ENCODE results near the gene ENDOG.
"Not testable (repeated sequence)": the region's sequence is repeated elsewhere in the genome, so short reads cannot be mapped to it uniquely, and the experiment has no call there.

Gene ENDOG

DNA sequence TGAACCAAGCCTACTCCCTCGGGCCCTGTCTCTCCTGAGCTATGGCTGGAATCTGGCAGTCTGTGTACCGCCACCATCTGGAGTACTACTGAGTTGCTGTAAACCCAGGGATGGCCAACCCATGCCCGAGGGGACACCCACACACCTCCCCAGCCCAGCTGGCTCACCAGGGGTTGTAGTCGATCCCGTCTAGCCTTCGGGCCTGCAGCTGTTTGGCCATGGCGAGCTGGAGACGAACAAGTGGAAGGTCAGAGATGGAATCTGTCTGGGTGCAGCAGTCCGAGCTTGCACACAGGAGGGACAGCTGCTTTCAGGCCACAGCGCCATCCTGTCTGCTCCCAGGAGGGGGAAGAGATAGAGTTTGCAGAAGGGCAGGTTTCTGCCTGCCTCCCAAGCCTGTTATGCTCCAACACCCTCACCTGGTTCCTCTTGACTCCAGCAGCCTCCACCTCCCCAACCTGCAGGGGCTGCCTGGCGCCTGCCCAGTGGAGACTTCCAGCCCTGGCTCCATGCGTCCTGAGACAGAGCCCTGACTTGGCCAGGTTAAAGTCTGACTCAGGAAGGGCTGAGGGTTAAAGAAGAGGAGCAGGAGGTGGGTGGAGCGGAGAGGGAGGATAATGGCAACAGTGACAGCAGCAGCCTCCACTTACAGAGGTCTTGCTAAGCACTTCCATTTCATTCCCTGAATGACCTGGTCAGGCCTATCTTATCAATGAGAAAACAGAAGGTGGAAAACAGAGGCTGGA is 27.1 kb downstream of the ENDOG start:
- ATAC-seq (replicated peaks) = no peak

DNA sequence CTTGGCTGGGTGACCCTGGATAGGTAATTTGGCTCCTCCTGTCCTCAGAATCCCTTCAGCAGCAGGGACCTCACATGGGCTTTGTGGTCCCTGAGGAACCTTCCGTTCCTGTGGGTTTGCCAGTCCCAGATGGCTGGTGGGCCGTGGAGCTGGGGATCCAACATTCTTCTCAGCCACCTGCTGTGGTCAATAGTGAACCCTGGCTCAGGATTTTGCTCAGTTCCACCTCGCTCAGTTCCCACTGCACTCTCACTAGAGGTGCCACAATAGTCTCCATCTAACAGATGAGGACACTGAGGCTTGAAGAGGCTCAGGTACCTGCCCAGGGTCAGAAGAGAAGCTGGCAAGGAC is 28.4 kb downstream of the ENDOG start:
- no peak for ATAC-seq (replicated peaks)
- Mint-ChIP-seq H3K27ac (no peak overlapping the region), H3K36me3 (ENCODE audit: insufficient read depth) (peaks cover 12% of the 10 kb centered on the region), H3K27me3 (no peaks in the 10 kb centered on the region), H3K4me3 (no peak overlapping the region), H3K9me3 (peaks cover 2 to 10% of the 10 kb centered on the region in 2 donors), H3K4me1 (ENCODE audit: low read depth in 2 of 2) (no peaks in the 10 kb centered on the region)
- no peak for DNase-seq

More for the DNA sequence above, 27.1 kb downstream of the ENDOG start:
- Mint-ChIP-seq H3K27ac (no peak overlapping the region), H3K4me3 (no peak overlapping the region), H3K9me3 (no peaks in the 10 kb centered on the region), H3K36me3 (ENCODE audit: insufficient read depth) (peaks cover 6% of the 10 kb centered on the region), H3K4me1 (ENCODE audit: low read depth in 2 of 2) (no peaks in the 10 kb centered on the region), H3K27me3 (no peaks in the 10 kb centered on the region)
- no peak for DNase-seq

DNA sequence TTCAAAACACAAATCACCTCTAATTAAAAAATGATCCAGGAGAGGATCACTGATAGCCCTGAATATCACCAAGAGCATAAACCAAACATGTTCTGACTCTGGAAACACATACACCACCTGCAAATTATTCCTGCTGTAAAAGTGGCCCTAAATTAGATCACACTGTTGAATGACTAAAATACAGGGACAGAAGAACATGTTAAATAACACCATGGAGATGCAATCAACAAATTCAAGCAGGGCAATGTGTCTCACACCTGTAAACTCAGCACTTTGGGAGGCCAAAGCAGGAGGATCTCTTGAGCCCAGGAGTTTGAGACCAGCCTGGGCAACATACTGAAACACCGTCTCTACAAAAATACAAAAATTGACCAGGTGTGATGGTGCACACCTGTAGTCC is 29.5 kb downstream of the ENDOG start:
- Mint-ChIP-seq H3K27ac (no peak overlapping the region), H3K4me3 (no peak overlapping the region), H3K27me3 (no peaks in the 10 kb centered on the region), H3K9me3 (peaks cover 2 to 11% of the 10 kb centered on the region in 2 donors), H3K4me1 (ENCODE audit: low read depth in 2 of 2) (no peaks in the 10 kb centered on the region), H3K36me3 (ENCODE audit: insufficient read depth) (peaks cover 8% of the 10 kb centered on the region)
- ATAC-seq (replicated peaks) (no peak), DNase-seq (no peak)

DNA sequence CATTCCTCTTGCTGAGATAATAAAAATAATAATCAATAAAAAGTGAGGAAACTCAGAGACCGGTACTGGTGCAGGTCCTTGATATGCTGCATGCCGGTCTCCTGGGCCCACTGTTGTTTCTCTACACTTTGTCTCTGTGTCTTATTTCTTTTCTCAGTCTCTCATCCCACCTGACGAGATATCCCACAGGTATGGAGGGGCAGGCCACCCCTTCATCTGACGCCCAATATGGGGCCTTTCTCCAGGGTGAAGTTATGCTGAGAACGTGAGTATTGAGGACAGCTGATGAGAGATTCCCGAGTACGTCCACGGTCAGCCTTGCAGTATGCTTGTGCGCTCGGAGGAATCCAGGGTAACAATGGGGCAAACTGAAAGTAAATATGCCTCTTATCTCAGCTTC is 32.7 kb downstream of the ENDOG start:
- H3K27ac Mint-ChIP-seq; H3K4me3 Mint-ChIP-seq; ATAC-seq (replicated peaks); H3K4me1 Mint-ChIP-seq (ENCODE audit: low read depth in 2 of 2); H3K27me3 Mint-ChIP-seq; DNase-seq; H3K36me3 Mint-ChIP-seq (ENCODE audit: insufficient read depth): not testable (repeated sequence)
- H3K9me3 Mint-ChIP-seq = peaks cover 2 to 11% of the 10 kb centered on the region in 2 donors

DNA sequence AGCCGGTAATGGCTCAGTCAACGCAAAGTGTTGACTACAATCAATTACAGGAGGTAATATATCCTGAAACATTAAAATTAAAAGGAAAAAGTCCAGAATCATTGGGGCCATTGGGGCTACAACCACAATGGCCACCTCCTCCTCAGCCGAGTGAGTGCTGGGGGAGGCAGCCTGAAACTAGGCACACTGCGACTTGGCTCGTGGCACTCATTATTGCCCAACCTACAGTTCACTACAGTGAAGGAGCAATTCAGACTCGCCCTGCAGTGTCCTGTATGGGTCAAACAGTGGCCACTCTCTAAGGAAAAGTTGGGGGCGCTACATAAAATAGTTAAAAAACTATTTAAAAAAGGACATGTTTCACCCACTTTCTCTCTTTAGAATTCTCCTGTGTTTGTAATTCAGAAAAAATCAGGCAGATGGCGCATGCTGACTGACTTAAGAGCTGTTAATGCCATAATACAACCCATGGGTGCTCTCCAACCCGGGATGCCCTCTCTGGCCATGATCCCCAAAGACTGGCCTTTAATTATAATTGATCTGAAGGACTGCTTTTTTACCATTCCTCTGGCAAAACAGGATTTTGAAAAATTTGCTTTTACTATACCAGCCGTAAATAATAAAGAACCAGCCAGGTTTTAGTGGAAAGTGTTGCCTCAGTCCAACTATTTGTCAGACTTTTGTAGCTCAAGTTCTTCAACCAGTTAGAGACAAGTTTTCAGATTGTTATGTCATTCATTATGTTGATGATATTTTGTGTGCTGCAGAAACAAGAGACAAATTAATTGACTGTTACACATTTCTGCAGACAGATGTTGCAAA is 33.7 kb downstream of the ENDOG start:
- not testable (repeated sequence) for ATAC-seq (replicated peaks); H3K36me3 Mint-ChIP-seq (ENCODE audit: insufficient read depth); H3K4me1 Mint-ChIP-seq (ENCODE audit: low read depth in 2 of 2); H3K27me3 Mint-ChIP-seq; H3K4me3 Mint-ChIP-seq; H3K27ac Mint-ChIP-seq
- H3K9me3 Mint-ChIP-seq = peaks cover 2 to 11% of the 10 kb centered on the region in 2 donors
- DNase-seq = peak in 1 of 3 experiments; percentile 14

DNA sequence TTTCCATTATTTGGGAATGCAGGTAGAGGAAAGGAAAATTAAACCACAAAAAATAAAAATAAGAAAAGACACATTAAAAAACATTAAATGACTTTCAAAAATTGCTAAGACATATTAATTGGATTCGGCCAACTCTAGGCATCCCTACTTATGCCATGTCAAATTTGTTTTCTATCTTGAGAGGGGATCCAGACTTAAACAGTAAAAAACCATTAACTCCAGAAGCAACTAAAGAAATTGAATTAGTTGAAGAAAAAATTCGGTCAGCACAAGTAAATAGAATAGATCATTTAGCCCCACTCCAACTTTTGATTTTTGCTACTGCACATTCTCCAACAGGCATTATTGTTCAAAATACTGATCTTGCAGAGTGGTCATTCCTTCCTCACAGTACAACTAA is 34.3 kb downstream of the ENDOG start:
- H3K36me3 Mint-ChIP-seq (ENCODE audit: insufficient read depth); H3K27ac Mint-ChIP-seq; H3K4me3 Mint-ChIP-seq; H3K27me3 Mint-ChIP-seq; ATAC-seq (replicated peaks); DNase-seq; H3K4me1 Mint-ChIP-seq (ENCODE audit: low read depth in 2 of 2): not testable (repeated sequence)
- peaks cover 2 to 11% of the 10 kb centered on the region in 2 donors for H3K9me3 Mint-ChIP-seq

DNA sequence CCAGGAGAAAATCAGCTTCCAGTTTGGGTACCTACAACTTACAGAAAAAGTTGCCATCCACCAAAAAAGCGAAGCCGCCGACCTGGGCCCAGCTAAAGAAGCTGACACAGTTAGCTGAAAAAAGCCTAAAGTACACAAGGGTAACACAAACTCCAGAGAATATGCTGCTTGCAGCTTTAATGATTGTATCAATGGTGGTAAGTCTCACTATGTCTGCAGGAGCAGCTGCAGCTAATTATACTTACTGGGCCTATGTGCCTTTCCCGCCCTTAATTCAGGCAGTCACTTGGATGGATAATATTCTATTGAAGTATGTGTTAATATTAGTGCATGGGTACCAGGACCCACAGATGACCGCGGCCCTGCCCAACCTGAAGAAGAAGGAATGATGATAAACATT is 36.2 kb downstream of the ENDOG start:
- H3K36me3 Mint-ChIP-seq (ENCODE audit: insufficient read depth) = peaks cover 15% of the 10 kb centered on the region
- not testable (repeated sequence) for H3K4me1 Mint-ChIP-seq (ENCODE audit: low read depth in 2 of 2); DNase-seq; H3K27ac Mint-ChIP-seq; H3K4me3 Mint-ChIP-seq; H3K27me3 Mint-ChIP-seq; ATAC-seq (replicated peaks)
- H3K9me3 Mint-ChIP-seq = peaks cover 2 to 11% of the 10 kb centered on the region in 2 donors

DNA sequence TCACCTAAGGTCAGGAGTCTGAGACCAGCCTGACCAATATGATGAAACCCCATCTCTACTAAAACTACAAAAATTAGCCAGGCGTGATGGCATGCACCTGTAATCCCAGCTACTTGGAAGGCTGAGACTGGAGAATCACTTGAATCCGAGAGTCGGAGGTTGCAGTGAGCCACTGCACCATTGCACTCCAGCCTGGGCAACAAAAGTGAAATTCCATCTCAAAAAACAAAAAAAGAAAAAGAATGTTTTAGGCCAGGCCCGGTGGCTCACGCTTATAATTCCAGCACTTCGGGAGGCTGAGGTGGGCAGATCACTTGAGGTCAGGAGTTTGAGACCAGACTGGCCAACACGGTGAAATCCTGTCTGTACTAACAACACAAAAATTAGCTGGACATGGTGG is 40.2 kb downstream of the ENDOG start:
- H3K36me3 Mint-ChIP-seq (ENCODE audit: insufficient read depth) = peaks cover 11% of the 10 kb centered on the region
- not testable (repeated sequence) for H3K4me3 Mint-ChIP-seq; H3K27me3 Mint-ChIP-seq; H3K27ac Mint-ChIP-seq; ATAC-seq (replicated peaks); H3K9me3 Mint-ChIP-seq; DNase-seq; H3K4me1 Mint-ChIP-seq (ENCODE audit: low read depth in 2 of 2)

DNA sequence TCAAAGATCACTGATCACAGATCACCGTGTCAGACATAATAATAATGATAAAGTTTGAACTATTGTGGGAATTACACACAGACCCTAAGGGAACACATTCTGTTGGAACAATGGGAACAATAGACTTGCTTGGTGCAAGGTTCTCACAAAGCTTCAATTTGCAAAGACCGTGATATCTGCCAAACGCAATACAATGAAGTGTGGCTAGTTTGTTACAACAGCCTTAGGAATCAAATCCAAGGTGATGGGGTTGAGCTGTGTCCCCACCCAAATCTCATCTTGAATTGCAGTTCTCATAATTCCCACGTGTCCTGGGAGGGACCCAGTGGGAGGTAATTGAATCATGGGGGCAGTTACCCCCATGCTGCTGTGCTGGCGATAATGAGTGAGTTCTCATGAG is 42.6 kb downstream of the ENDOG start:
- no peaks in the 10 kb centered on the region for H3K27me3 Mint-ChIP-seq
- no peak for DNase-seq
- H3K9me3 Mint-ChIP-seq = no peaks in the 10 kb centered on the region
- H3K36me3 Mint-ChIP-seq (ENCODE audit: insufficient read depth) = peaks cover 13% of the 10 kb centered on the region
- H3K4me1 Mint-ChIP-seq (ENCODE audit: low read depth in 2 of 2) = peaks cover 0 to 4% of the 10 kb centered on the region in 2 donors
- no peak for ATAC-seq (replicated peaks)
- H3K4me3 Mint-ChIP-seq = no peak overlapping the region
- no peak overlapping the region for H3K27ac Mint-ChIP-seq

DNA sequence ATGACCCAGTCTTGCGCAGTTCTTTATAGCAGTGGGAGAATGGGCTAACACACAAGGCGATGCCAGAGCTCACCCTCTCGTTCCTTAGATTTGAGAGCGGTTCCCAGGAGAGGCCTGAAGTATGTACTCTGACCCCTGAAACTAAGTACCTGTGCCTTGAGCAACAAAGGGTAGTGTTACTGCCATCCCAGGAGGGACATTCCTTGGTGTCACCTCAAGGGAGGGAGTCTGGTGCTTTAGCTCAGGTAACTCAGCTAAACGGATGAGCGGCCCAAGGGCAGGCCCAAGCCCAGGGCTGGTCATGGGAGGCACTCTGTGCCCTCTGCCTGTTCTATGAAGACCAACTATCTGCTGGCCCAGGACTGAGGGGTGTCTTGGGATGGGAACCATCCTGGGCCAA is 43.2 kb downstream of the ENDOG start:
- H3K4me1 Mint-ChIP-seq (ENCODE audit: low read depth in 2 of 2) = peaks cover 0 to 4% of the 10 kb centered on the region in 2 donors
- no peak overlapping the region for H3K4me3 Mint-ChIP-seq
- H3K27ac Mint-ChIP-seq = no peak overlapping the region
- no peak for DNase-seq
- no peaks in the 10 kb centered on the region for H3K27me3 Mint-ChIP-seq
- H3K36me3 Mint-ChIP-seq (ENCODE audit: insufficient read depth) = peaks cover 13% of the 10 kb centered on the region
- H3K9me3 Mint-ChIP-seq = no peaks in the 10 kb centered on the region
- ATAC-seq (replicated peaks) = no peak

DNA sequence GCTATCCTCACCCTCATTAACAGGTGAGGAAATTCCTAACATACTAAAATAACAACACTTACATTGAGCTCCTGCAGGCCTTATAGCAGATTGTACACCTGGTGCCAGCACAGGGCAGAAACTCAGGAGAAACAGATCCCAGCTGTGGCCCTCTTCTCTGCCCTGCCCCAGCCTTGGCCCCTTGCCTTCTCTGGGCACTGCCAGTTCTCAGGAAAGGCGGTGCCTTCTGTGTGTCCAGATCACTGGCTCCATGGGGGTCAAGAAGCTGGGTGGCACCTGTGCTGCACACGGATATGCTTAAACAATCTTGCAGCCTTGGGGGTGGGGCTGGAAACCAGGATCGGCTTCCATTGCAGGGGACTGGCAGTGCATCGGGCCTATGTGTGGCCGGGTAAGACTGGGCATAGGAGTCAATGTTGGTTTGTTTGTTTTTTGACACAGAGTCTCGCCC is 44.1 kb downstream of the ENDOG start:
- ATAC-seq (replicated peaks) = no peak
- H3K4me3 Mint-ChIP-seq = no peak overlapping the region
- H3K27ac Mint-ChIP-seq = no peak overlapping the region
- peaks cover 13% of the 10 kb centered on the region for H3K36me3 Mint-ChIP-seq (ENCODE audit: insufficient read depth)
- peaks cover 0 to 4% of the 10 kb centered on the region in 2 donors for H3K4me1 Mint-ChIP-seq (ENCODE audit: low read depth in 2 of 2)
- H3K9me3 Mint-ChIP-seq = no peaks in the 10 kb centered on the region
- no peak for DNase-seq
- no peaks in the 10 kb centered on the region for H3K27me3 Mint-ChIP-seq

DNA sequence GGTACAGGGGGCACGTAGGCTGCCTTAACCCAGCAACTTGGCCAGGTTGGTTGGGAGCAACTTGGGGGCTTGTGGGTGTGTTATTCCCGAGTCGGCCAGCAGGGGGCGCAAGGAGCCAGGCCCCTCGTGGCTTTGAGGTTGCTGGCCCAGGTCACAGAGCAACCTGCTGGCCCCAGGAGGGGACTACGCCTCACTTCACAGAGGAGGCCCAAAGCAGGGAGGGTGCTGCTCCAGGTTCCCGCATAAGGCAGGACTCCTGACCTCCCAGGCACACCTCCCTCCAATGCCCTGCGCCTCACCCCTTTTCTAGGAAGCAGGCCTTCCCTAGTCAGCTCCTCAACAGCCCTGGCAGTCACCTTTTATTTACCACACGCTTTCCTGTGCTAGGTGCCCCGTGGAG is 45.3 kb downstream of the ENDOG start:
- H3K27me3 Mint-ChIP-seq = no peaks in the 10 kb centered on the region
- H3K4me1 Mint-ChIP-seq (ENCODE audit: low read depth in 2 of 2) = peaks cover 0 to 4% of the 10 kb centered on the region in 2 donors
- H3K27ac Mint-ChIP-seq = peak overlapping the region in 1 of 2 donors; percentile 71
- H3K4me3 Mint-ChIP-seq = no peak overlapping the region
- ATAC-seq (replicated peaks) (peak; percentile 99), DNase-seq (peak; percentile 84 to 85 (median 84))
- H3K36me3 Mint-ChIP-seq (ENCODE audit: insufficient read depth) = peaks cover 8% of the 10 kb centered on the region
- no peaks in the 10 kb centered on the region for H3K9me3 Mint-ChIP-seq

DNA sequence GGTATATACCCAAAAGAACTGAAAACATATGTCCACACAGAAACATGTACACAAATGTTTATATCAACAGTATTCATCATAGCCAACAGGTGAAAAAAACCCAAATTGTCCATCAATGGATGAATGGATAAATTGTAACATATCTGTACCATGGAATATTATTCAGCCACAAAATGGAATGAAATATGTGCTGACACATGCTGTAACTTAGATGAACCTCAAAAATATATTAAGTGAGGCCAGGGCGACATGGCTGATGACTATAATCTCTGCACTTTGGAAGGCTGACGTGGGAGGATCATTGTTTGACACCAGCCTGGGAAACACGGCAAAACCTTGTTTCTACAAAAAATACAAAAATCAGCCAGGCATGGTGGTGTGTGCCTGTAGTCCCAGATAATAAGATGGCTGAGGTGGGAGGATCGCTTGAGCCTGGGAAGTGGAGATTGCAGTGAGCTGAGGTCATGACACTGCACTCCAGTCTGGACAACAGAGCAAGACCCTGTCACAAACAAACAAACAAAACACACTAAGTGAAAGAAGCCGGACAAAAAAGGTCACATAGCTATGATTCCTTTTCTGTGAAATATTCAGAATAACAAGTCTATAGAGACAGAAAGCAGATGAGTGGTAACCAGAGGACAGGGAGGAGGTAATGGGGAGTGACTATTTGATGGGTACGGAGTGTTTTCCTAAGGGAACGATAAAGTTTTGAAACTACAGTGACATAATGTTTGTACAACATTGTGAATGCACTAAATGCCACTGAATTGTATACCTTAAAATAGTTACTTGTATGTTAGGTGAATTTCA is 52.0 kb downstream of the ENDOG start:
- H3K27ac Mint-ChIP-seq = no peak overlapping the region
- H3K4me1 Mint-ChIP-seq (ENCODE audit: low read depth in 2 of 2) = no peaks in the 10 kb centered on the region
- no peaks in the 10 kb centered on the region for H3K27me3 Mint-ChIP-seq
- ATAC-seq (replicated peaks) (no peak), DNase-seq (no peak)
- H3K36me3 Mint-ChIP-seq (ENCODE audit: insufficient read depth) = peaks cover 9% of the 10 kb centered on the region
- no peaks in the 10 kb centered on the region for H3K9me3 Mint-ChIP-seq
- no peak overlapping the region for H3K4me3 Mint-ChIP-seq
